ENCODE data around the gene SEC24C. TPM values are rescaled to one million over a fixed set of nuclear protein-coding genes. Genes with fewer than 3 reads are reported as not detected.
"Not testable (repeated sequence)": the region's sequence is repeated elsewhere in the genome, so short reads cannot be mapped to it uniquely, and the experiment has no call there.

The SEC24C gene
- total RNA-seq, 4 donors from 2014 or later = 25.3 to 75.9 (median 40.1) TPM

GRCh38 chr10:73786512-73786885 lies 42.3 kb downstream of the SEC24C start:
- intact Hi-C loops (cut with DNase I; ENCODE audit: low total_unique reads) = no loop called here
- Histone ChIP-seq H3K36me3 (no peaks in the 10 kb centered on the region), H3K27ac (peak overlapping the region in 1 of 2 donors; percentile 79), H3K4me1 (no peaks in the 10 kb centered on the region), H3K9me3 (no peaks in the 10 kb centered on the region), H3K4me3 (peak overlapping the region; percentile 56 to 95), H3K27me3 (no peaks in the 10 kb centered on the region)
- DNase-seq = no peak
- TF ChIP-seq POLR2A (IDR thresholded peaks at IDR 0.05) = no peak
- no peak for TF ChIP-seq CTCF (IDR thresholded peaks at IDR 0.05)

- H3K27ac ChIP-seq; H3K4me3 ChIP-seq; H3K4me1 ChIP-seq; DNase-seq; intact Hi-C loops (cut with DNase I; ENCODE audit: low total_unique reads); H3K36me3 ChIP-seq; H3K9me3 ChIP-seq; H3K27me3 ChIP-seq: not testable (repeated sequence)
Measured at GRCh38 chr10:73787031-73787800, 43.0 kb downstream of the SEC24C start.

GRCh38 chr10:73788864-73789658 lies 44.9 kb downstream of the SEC24C start:
- Histone ChIP-seq H3K36me3 (no peaks in the 10 kb centered on the region), H3K9me3 (no peaks in the 10 kb centered on the region), H3K4me3 (no peak overlapping the region), H3K4me1 (no peaks in the 10 kb centered on the region), H3K27me3 (no peaks in the 10 kb centered on the region), H3K27ac (no peak overlapping the region)
- TF ChIP-seq POLR2A (IDR thresholded peaks at IDR 0.05) (no peak), CTCF (IDR thresholded peaks at IDR 0.05) (no peak)
- intact Hi-C loops (cut with DNase I; ENCODE audit: low total_unique reads) = no loop called here
- DNase-seq = no peak

- Histone ChIP-seq H3K4me1 (no peaks in the 10 kb centered on the region), H3K36me3 (no peaks in the 10 kb centered on the region), H3K9me3 (no peaks in the 10 kb centered on the region), H3K4me3 (no peak overlapping the region), H3K27ac (no peak overlapping the region), H3K27me3 (no peaks in the 10 kb centered on the region)
- no peak for DNase-seq
- intact Hi-C loops (cut with DNase I; ENCODE audit: low total_unique reads) = no loop called here
- TF ChIP-seq POLR2A (IDR thresholded peaks at IDR 0.05) = no peak
- no peak for TF ChIP-seq CTCF (IDR thresholded peaks at IDR 0.05)
Measured at GRCh38 chr10:73789659-73790055, 45.5 kb downstream of the SEC24C start.

GRCh38 chr10:73790886-73791625 lies 46.9 kb downstream of the SEC24C start:
- no peaks in the 10 kb centered on the region for H3K27me3 ChIP-seq
- no peaks in the 10 kb centered on the region for H3K36me3 ChIP-seq
- TF ChIP-seq CTCF (IDR thresholded peaks at IDR 0.05) (no peak), POLR2A (IDR thresholded peaks at IDR 0.05) (no peak)
- no peak for DNase-seq
- intact Hi-C loops (cut with DNase I; ENCODE audit: low total_unique reads) = no loop called here
- no peaks in the 10 kb centered on the region for H3K9me3 ChIP-seq
- no peak overlapping the region for H3K4me3 ChIP-seq
- H3K4me1 ChIP-seq = no peaks in the 10 kb centered on the region
- no peak overlapping the region for H3K27ac ChIP-seq

Measured in uterus (tissue), 4 donors.